GM12891 (cell line): ENCODE measurements around the gene CLSTN3.

Experiments
- POLR2A ChIP-seq: IDR thresholded peaks from 2 replicates; pipeline ENCODE4 v1.6.1; 2011; ENCODE audit warnings: low read depth, low read length, control low read depth
- POLR2AphosphoS5 ChIP-seq: IDR thresholded peaks from 2 replicates; pipeline ENCODE4 v1.6.1; 2011; ENCODE audit warnings: low read depth, low read length, control low read depth
- TAF1 ChIP-seq: IDR thresholded peaks from 2 replicates; pipeline ENCODE4 v1.6.1; 2011; ENCODE audit warnings: low read depth, low read length, control low read depth

GRCh38 chr12:7106082-7106481 is 24.1 kb upstream of the CLSTN3 start:
- TF ChIP-seq POLR2AphosphoS5: no peak
- no peak for TF ChIP-seq POLR2A
- TF ChIP-seq TAF1: no peak
